HepG2 (cell line): ENCODE data around the gene CALN1. TPM values are rescaled to one million over a fixed set of nuclear protein-coding genes. Genes with fewer than 3 reads are reported as not detected.

ENCODE experiments used
- ARID2 ChIP-seq: sonication (generic); formaldehyde crosslinking; IDR thresholded peaks from 2 replicates; pipeline ENCODE4 v1.8.1; 2022; ENCODE audit warnings: mild to moderate bottlenecking, missing genetic modification reagents, borderline replicate concordance
- DMAP1 ChIP-seq: IDR thresholded peaks from 2 replicates; pipeline ENCODE4 v1.6.1; 2016
- KLF13 ChIP-seq: sonication (generic); formaldehyde crosslinking; IDR thresholded peaks from 2 replicates; pipeline ENCODE4 v1.4.0; 2020; ENCODE audit warnings: mild to moderate bottlenecking, missing genetic modification reagents
- RFXAP ChIP-seq: sonication (generic); formaldehyde crosslinking; IDR thresholded peaks from 2 replicates; pipeline ENCODE4 v1.4.0; 2020; ENCODE audit warnings: missing genetic modification reagents, borderline replicate concordance
- TRAFD1 ChIP-seq: sonication (generic); formaldehyde crosslinking; IDR thresholded peaks from 2 replicates; pipeline ENCODE4 v1.5.1; 2020; ENCODE audit warnings: missing genetic modification reagents, mild to moderate bottlenecking, borderline replicate concordance
- ZFP91 ChIP-seq: sonication (generic); formaldehyde crosslinking; IDR thresholded peaks from 2 replicates; pipeline ENCODE4 v1.9.0; 2022; ENCODE audit warnings: missing genetic modification reagents, mild to moderate bottlenecking, borderline replicate concordance
- ZNF674 ChIP-seq: sonication (generic); formaldehyde crosslinking; IDR thresholded peaks from 2 replicates; pipeline ENCODE4 v1.5.0; 2020; ENCODE audit warnings: low read depth, mild to moderate bottlenecking, missing genetic modification reagents
- ZNF788 ChIP-seq: sonication (generic); formaldehyde crosslinking; IDR thresholded peaks from 2 replicates; pipeline ENCODE4 v1.5.0; 2020; ENCODE audit warnings: mild to moderate bottlenecking, missing genetic modification reagents, borderline replicate concordance
- polyA plus RNA-seq, 8 experiments: library from polyadenylated mRNA; depleted of rRNA in 3 of 8; stranded (reverse) in 7 of 8; unstranded in 1 of 8; fragments of >200 nt; fragmentation: Illumina TruSeq in 4 of 8; extraction: Trizol in 4 of 8; gene quantifications; 2 replicates each; pipeline versions ENCODE4 v1.2.1 to v1.2.3, GENCODE V29; 2011 to 2016; ENCODE audit warnings: low read depth in 4 of 8, missing spikeins in 1 of 8, mixed read lengths in 1 of 8; ENCODE audit not compliant: insufficient read depth in 1 of 8
- total RNA-seq, 5 experiments: library from RNA; depleted of rRNA; stranded (reverse); fragments of >200 nt; fragmentation: Illumina TruSeq; extraction: Trizol; gene quantifications; 2 replicates each; pipeline ENCODE4 v1.2.3, GENCODE V29; 2016; ENCODE audit warnings: low read depth in 1 of 5
- TF ChIP-seq, protein P1 (sequence below): sonication (generic); formaldehyde crosslinking; IDR thresholded peaks from 2 replicates; pipeline ENCODE4 v1.4.0; 2020; ENCODE audit warnings: low read depth, missing genetic modification reagents

The CALN1 gene
- total and polyA plus RNA-seq, 2 of the 13 experiments (the other 11 are each of a cell fraction or from before 2014, with no cell fraction given) = not detected

- TF ChIP-seq ZFP91 (no peak), ARID2 (no peak), TRAFD1 (no peak), KLF13 (no peak), DMAP1 (no peak), RFXAP (CRISPR knock-in tag) (no peak), ZNF788 (CRISPR knock-in tag) (no peak), ZNF674 (CRISPR knock-in tag) (no peak)
- TF ChIP-seq, protein P1, sequence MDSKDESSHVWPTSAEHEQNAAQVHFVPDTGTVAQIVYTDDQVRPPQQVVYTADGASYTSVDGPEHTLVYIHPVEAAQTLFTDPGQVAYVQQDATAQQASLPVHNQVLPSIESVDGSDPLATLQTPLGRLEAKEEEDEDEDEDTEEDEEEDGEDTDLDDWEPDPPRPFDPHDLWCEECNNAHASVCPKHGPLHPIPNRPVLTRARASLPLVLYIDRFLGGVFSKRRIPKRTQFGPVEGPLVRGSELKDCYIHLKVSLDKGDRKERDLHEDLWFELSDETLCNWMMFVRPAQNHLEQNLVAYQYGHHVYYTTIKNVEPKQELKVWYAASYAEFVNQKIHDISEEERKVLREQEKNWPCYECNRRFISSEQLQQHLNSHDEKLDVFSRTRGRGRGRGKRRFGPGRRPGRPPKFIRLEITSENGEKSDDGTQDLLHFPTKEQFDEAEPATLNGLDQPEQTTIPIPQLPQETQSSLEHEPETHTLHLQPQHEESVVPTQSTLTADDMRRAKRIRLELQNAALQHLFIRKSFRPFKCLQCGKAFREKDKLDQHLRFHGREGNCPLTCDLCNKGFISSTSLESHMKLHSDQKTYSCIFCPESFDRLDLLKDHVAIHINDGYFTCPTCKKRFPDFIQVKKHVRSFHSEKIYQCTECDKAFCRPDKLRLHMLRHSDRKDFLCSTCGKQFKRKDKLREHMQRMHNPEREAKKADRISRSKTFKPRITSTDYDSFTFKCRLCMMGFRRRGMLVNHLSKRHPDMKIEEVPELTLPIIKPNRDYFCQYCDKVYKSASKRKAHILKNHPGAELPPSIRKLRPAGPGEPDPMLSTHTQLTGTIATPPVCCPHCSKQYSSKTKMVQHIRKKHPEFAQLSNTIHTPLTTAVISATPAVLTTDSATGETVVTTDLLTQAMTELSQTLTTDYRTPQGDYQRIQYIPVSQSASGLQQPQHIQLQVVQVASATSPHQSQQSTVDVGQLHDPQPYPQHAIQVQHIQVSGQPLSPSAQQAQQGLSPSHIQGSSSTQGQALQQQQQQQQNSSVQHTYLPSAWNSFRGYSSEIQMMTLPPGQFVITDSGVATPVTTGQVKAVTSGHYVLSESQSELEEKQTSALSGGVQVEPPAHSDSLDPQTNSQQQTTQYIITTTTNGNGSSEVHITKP (CRISPR knock-in tag) = no peak
These were observed 299.1 kb downstream of the CALN1 start (continued) for GRCh38 chr7:72112992-72113391.
